HG03575 (cell line): ENCODE results near the gene TMED1.
"Not testable (repeated sequence)": the region's sequence is repeated elsewhere in the genome, so short reads cannot be mapped to it uniquely, and the experiment has no call there.

Experiments
- ATAC-seq: cut with Tn5 transposase; IDR thresholded peaks from one replicate; pipeline ENCODE4 v1.9.1; 2021; ENCODE audit not compliant: unreplicated experiment, insufficient number of reproducible peaks, low FRiP score; ENCODE audit errors: extremely low read depth

TMED1 gene

DNA sequence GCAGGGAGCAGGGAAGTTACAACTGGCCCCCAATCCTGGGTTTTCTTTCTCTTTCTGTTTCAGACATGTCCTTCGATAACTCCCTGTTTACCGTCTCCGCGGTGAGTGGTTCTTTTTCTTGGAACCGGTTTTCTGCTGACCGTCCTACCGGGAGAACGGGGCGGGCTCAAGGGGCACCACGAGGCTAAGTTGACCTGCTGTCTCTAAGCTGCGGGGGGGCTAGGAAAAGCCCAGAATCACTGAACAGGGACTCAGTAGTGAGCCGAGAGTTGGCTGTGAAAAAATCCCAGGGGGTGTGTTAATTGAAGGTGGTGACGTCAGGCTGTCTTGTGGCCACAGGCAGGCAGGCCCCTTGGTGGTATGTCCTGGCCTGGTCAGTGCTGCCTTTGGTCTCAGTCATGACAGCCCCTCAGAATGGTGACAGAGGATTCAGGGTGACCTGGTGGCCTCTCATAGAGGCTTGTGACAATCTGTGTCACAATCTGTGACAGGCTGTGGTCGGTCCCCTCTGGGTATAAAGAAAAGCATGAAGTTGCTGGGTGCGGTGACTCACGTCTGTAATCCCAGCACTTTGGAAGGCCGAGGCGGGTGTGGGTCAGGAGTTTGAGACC is 27.2 kb upstream of the TMED1 start:
- no peak for ATAC-seq

DNA sequence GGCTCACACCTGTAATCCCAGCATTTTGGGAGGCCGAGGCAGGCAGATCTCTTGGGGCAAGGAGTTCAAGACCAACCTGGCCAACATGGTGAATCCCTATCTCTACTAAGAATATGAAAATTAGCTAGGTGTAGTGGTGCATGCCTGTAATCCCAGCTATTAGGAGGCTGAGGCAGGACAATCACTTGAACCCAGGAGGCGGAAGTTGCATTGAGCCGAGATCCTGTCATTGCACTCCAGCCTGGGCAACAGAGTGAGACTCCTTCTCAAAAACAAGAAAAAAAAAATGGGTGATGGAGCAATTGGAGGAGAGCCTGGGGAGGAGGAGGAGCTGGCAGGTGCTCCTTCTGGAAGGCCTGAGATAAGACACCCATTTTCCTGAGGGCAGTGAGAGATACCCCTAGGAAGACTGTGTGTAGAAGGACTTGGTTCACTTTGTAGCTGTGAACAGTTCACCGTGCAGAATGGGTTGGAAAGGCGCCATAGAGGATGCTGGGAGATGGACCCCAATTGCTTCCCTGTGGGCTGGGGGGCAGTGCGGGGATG is 26.6 kb upstream of the TMED1 start:
- ATAC-seq: no peak

DNA sequence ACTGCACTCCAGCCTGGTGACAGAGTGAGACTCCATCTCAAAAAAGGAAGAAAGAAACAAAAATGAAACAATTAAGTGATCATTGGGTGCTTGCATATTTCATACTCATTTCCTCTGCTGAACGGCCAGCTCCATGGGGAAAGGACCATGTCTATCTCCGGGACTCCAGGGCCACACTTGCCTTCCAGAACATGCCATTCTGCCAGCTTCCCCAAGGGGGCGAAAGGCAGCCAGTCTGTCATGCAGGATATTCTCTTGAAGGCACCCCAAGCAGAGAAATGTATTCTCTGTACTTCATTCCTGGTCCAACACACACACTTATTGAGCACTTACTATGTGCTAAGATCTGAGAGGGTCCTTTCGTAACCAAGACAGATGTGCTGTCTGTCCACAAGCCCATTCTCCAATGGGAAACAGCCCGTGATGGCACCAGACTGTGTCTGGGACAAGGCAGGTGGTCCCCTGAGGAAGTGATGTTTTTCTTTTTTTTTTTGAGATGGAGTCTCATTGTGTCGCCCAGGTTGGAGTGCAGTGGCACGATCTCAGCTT is 25.2 kb upstream of the TMED1 start:
- ATAC-seq: no peak

DNA sequence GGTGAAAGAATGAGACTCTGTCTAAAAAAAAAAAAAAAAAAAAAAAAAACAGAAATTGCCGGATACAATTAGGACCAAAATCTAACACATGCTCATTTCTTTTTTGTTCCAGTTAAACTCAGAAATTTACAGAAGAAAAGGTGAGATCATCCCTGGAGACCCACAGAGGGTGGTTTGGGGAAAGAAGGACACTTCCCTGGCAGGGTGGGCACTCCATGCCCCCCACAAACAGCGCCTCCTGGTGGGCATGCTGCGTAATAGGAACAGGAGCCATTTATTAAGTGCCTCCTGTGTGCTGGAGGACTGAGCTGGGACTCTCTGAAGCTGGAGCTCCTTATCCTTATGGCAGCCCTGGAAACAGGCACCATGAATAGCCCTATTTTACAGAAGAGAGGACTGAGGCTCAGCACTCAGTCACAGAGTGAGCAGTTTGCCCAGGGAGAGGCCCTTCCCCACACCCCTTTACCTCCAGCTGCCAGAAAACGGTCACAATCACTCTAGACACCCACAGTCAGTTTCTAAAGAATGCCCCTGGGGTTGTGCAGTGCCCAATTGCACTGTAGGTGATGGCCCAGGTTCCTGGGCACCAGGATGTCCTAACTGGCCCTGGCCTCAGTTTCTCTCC is 22.3 kb upstream of the TMED1 start:
- ATAC-seq: no peak

DNA sequence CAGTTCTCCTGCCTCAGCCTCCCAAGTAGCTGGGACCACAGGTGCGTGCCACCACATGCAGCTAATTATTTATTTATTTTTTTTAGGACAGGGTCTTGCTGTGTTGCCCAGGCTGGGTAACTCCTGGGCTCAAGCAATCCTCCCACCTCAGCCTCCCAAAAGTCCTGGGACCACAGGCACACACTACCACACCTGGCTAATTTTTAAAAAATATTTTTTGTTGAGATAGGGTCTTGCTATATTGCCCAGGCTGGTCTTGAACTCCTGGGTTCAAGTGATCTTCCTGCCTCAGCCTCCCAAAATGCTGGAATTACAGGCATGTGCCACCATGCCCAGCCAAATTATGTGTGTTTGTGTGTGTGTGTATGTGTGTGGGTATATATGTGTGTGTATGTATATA is 20.9 kb upstream of the TMED1 start:
- ATAC-seq: not testable (repeated sequence)

DNA sequence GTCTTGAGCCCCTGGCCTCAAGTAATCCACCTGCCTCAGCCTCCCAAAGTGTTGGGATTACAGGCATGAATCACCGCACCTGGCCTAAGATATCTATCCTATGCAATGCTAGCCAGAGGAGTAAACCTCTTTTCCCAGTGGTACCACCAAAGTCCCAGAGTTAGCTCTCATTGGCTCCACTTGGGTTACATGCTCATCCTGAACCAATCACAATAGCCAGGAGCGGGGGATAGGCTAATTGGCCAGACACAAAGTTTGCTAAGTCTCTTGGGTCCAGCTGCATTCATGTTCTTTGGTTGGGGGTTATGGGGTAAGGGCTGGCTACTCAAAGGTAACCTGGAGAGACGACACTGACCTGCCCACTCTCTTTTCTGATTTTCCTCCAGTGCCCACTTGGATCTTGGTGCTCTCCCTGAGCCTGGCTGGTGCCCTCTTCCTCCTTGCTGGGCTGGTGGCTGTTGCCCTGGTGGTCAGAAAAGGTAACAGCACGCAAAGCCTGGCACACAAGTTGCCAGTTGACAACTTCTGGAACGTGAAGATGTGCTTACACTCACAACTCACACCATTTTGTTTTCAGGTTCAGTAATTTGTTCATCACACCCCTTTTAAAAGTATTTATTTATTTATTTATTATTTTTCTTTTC is 20.0 kb upstream of the TMED1 start:
- ATAC-seq: no peak

DNA sequence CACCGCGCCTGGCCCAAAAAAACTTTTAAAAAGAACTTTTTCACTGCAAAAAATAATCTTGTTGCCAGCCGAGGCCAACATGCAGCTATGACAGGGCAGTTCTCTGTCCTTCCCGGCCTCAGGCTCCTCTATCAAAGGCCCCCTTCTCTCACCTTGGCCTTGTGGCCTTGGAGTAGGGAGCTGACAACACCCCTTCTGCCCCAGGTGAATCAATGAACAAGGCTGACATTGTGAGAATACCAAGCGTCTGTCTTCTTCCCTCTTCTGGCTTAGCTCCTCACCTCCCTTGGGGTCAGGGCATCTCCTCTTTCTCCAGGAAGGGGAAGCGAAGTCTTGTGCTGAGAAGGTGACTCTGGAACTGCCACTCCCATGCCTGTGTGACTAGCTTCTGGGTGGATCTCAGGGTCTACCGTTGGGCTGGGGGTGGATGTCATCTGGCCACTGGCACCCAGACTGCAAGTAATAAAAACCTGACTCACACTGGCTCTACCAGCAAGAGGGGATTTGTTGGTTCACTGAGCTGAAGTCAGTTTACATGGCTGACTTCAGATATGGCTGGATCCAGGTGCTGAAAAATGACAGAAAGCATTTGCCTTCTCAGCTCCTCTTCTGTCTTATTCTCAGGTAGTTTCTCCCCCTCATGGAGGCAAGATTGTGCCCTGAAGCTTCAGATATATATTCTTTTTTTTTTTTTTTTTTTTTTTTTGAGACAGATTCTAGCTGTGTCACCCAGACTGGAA is 18.5 kb upstream of the TMED1 start:
- ATAC-seq: no peak

DNA sequence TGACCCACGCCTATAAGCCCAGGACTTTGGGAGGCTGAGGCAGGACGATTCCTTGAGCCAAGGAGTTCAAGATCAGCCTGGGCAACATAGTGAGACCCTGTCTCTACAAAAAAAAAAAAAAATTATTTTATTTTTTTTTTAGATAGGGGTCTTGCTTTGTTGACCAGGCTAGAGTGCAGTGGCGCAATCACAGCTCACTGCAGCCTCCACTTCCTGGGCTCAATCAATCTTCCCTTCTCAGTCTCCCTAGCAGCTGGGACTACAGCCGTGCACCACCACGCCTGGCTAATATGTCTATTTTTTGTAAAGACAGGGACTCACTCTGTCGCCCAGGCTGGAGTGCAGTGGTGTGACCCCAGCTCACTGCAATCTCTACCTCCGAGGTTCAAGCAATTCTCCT is 16.9 kb upstream of the TMED1 start:
- no peak for ATAC-seq

DNA sequence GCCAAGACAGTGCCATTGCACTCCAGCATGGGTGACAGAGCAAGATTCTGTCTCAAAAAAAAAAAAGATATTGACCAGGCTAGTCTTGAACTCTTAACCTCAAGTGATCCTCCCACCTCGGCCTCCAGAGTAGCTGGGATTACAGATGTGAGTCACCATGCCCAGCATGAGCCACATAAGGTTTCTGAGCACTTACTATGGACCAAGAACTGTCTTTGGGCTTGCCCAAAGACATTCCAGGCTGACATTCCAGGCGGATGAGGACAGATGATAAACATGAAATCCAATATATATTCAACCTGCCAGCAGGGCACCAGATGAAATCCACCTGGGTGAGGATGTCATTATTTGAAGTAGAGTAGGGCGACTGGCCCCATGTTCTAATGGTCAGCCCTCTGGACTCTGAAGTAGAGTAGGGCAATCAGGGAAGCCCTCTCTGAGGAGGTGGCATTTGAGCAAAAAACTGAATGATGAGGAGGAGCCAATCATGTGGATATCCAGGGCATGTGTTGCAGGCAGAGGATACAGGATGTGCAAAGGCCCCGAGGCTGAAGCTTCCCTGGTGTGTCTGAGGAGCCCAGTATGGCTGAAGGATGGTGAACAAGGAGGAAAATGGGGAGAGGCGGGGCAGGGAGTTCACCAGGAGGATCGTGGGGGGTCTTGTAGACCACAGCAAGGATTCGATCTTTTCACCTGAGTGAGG is 16.2 kb upstream of the TMED1 start:
- ATAC-seq: no peak

DNA sequence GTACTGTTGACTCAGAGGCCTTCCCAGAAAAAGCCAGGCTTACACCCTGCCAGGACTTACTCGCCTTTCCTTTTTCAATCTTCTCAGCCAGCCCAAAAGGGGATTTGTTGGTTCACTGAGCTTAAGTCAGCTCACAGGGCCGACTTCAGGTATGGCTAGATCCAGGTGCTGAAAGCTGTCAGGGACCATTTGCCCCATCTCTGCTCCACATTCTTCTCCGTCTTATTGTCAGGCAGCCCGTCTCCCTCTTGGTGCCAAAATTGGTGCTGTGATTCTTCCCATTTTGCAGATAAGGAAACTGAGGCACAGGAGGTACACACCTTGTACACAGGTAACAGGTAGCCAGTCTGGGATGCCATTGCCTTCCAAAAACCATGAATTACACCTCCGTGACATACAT is 14.6 kb upstream of the TMED1 start:
- no peak for ATAC-seq

DNA sequence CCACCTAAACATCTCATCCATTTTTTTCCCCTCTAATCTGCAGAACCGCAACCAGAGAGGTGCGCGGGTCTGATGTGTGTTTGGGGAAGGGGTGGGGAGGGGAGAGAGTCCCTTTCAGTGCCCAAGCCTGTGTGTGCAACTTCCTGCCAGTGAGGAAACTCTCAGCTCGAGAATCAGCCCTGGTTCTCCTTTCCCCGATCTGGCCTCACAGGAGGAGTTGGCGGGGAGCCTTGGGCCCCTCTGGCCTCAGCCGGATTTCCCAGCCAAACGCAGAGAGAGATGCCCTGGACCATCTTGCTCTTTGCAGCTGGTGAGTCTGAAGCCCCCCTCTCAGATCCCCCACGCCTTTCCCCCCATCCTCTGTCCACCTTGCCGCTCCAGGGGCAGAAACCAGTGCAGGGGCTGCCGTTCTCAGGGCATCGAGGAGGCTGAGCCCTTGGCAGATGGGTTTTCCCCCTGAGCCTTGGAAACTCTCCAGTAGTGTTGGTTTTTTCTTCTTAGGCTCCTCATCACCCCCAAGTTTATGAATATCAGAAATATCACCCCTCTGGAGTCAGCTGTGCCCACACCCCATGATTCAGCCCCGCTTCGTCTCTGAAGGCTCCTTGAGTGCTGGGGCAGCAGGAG is 12.3 kb upstream of the TMED1 start, which contains the start of gene C19orf38:
Gene C19orf38, plus strand, starts transcription at position 186 of the 627 bp plus-strand sequence. Its CDS starts 94 bp downstream, at position 280.
- ATAC-seq: no peak

DNA sequence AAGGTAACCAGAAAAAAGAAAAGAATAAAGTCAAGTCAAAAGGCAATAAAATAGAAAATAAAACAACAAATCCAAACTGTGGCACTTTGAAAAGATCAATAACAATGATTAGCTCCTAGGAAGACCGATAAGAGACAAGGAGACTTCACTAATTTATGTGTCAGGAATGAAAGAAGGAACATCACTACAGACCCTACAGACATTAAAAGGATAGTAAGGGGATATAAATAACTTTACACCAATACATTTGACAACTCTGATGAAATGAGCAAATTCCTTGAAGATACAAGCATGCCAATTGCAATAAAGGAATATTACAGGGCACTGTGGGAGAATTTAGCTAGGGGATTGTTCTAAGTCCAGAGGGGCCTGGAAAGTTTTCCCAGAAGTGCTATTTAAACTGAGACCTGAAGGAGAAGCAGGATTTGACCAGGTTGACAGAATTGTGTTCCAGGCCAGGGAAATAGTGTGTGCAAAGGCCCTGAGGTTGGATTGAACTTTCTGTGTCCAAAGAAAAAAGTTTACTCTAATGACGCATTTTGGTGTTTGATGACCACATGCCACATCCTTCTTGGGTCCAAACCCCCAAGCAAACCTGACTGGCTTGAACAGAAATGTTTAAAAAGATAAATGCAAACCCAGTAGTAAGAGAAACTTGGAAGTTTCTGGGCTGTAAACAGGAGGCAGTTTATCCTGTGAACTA is 10.6 kb upstream of the TMED1 start:
- no peak for ATAC-seq

DNA sequence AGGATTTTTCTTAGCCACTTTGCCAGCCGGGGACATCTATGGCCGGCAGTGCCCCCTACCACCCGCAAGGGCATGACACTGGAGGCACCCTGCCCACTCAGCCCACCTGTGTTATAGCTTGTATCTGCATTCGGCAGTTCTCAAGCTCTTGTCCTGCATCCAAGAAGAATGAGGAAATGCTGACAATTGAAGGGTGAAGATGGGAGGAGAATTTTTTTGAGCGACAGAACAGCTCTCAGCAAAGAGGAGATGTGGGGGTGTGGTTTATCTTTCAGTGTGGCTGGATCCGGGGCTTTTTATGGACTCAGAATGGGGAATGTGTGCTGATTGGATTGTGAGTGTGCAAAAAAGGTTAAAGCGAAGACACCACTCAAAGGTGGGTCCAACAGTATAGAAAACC is 6.8 kb upstream of the TMED1 start:
- no peak for ATAC-seq

DNA sequence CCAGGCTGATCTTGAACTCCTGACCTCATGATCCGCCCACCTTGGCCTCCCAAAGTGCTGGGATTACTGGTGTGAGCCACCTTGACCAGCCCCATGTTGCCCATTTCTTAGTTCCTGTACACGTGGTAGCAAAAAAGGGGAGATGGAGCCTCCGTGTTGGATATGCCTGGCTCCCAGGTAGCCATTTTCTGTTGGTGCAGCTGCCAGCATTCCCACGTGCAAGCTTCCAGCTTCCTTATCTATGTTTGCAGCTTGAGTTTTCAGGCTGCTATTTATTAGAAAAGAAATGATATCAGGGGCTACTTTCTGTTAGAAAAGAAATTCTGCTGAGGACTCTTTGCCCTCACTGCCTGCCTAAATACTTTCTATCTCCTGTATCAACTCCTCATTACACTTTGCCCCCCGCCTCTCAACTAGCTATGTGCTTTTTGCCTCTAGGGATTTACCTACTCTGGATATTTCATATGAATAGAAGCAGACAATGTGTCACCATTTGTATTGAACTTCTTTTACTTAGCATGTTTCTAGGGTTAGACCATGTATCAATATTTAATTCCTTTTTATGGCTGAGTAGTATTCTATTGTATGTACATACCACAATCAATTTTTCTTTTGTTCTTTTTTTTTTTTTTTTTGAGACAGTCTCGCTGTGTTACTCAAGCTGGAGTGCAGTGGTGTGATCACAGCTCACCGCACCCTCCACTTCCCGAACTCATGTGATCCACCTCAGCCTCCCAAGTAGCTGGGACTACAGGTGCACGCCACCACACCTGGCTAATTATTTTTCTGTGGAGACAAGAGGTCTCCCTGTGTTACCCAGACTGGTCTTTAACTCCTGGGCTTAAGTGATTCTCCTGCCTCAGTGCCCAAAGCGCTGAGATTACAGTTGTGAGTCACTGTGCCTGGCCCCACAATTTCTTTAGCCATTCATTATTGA is 3.4 kb upstream of the TMED1 start:
- no peak for ATAC-seq

DNA sequence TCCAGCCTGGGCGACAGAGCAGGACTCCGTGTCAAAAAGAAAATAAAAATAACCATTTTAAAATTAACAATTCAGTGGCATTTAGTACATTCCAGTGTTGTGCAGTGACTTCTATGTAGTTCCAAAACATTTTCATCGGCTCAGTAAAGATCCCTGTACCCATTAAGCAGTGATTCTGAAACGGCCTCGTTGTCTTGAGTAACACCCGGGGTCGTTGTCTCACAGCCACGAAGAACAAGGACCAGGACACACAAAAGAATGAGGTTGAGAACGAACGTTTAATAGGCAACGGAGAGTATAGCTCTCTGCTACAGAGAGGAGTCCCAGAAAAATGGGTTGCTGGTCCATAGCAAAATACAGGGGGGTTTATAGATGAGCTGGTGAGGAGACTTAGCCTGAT is 2.4 kb upstream of the TMED1 start:
- ATAC-seq: no peak

DNA sequence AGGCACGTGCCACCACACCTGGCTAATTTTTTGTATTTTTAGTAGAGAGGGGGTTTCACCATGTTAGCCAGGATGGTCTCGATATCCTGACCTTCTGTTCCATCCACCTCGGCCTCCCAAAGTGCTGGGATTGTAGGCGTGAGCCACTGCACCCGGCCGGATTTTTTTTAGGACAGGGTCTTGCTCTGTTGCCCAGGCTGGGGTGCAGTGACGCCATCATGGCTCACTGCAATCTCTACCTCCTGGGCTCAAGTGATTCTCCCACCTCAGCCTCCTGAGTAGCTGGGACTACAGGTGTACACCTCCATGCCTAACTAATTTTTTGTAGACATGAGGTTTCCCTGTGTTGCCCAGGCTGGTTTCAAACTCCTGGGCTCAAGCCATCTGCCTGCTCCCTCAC is 1.6 kb upstream of the TMED1 start:
- not testable (repeated sequence) for ATAC-seq
